GM21786 (cell line): Measurements from ENCODE around the gene CLCN4.

ENCODE experiments used
- ATAC-seq: cut with Tn5 transposase; IDR thresholded peaks from one replicate; pipeline ENCODE4 v1.9.1; 2021; ENCODE audit not compliant: unreplicated experiment

Gene CLCN4

GRCh38 chrX:10156199-10157031 lies at the start of gene CLCN4:
Gene CLCN4, plus strand, starts transcription at chrX:10156975. Its CDS starts 28,058 bp downstream, at chrX:10185033.
- peak; percentile 50 for ATAC-seq

GRCh38 chrX:10107483-10107882 lies 49.3 kb upstream of the CLCN4 start:
- ATAC-seq = no peak

DNA sequence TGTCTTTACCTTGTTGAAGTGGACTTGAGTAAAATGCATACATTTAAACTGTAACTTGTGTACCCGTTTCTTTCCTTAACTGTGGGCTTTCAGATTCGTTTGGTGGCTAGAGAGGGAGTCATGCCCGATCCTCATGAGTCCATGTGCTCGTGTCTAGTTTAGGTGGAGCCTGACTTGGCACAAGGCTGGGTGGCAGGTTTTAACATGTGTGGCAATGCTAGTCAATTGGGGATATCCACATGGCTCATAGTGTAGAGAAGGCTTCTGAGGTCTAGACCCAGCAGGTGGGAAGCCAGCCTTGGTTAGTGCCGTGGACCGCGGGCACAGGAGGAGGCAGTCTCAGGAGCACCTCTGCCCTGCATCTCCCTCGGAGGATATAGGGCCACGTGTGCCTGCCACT lies 48.5 kb upstream of the CLCN4 start:
- no peak for ATAC-seq

DNA sequence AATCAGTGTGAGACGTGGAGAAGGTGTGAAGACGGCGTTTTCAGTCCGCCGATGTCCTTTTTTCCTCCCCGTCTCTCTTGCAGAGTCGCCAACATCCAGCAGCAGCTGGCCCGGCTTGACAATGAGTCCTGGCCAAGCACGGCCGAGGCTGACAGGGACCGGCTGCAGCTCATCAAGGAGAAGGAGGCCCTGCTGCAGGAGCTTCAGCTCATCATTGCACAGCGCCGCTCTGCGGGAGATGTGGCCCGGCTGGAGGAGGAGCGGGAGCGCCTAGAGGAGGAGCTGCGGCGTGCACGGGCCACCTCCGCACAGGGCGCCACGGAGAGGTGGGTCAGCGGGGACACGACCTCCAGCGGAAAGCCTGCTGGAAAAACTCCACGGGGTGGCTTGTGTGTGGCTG lies 47.1 kb upstream of the CLCN4 start:
- ATAC-seq = no peak

GRCh38 chrX:10110316-10110935 lies 46.3 kb upstream of the CLCN4 start:
- ATAC-seq = no peak

DNA sequence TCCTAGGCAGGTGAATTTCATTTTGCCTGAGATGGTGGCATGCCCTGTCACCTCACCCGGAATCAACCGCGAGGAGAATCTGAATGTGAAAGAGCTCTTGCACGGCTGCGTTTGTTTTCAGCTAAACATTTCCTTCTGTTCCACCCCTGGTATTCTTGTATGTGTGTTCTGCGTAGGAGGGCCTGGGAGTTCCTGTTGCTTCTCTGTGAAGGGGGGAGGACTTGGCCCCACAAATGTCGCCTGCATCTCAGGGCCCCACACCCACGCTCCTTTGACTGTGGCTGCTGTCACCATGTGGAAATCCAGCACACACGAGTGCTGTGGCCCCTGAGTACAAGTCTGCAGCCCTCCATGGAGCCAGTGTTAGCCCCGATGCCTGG lies 45.8 kb upstream of the CLCN4 start:
- no peak for ATAC-seq

- ATAC-seq = no peak
These were observed 45.2 kb upstream of the CLCN4 start for GRCh38 chrX:10111364-10112148.

- no peak for ATAC-seq
These were observed 44.3 kb upstream of the CLCN4 start for GRCh38 chrX:10112510-10112909.

DNA sequence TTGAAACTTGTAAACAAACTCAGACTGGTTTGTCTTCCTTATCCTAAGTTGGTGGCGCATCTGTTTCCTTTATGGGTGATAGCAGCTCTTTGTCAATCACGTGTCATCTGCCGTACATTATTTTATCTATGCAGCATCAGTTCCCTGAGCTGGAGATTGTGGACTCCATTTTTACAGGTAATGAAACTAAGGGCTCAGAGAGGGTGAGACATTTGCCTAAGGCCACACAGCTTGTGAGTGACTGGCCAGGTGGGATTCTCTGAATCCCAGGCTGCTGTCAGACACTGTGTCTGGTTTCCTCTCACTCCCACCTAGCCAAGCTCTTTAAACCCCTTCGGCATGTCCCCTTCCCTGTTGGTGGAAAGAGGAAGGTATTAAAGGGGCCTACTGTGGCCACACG lies 41.7 kb upstream of the CLCN4 start:
- ATAC-seq = no peak

- no peak for ATAC-seq
These were observed 39.5 kb upstream of the CLCN4 start for GRCh38 chrX:10117301-10117700.

GRCh38 chrX:10117864-10118377 lies 38.9 kb upstream of the CLCN4 start:
- ATAC-seq = no peak

GRCh38 chrX:10118530-10118929 lies 38.2 kb upstream of the CLCN4 start:
- no peak for ATAC-seq

GRCh38 chrX:10119399-10119990 lies 37.3 kb upstream of the CLCN4 start:
- peak; percentile 54 for ATAC-seq

DNA sequence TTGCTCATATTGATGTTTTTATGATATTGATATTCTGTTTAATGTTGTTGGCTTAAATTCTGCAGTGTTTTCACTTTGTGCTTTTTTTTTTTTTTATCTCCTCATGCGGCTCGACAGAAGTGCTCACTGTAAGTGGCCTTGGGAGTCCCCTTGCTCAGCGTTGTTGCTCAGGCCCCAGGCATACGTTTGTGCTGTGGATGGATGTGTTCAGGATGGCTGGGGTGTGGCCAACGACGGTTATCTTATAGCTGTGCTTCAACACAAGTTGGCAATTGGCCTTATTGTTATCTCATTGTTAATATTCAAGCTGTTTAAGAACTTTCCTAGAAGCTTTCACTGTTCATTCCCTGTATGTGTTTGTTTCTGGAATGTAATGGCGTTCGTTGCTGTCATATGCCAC lies 36.4 kb upstream of the CLCN4 start:
- no peak for ATAC-seq

DNA sequence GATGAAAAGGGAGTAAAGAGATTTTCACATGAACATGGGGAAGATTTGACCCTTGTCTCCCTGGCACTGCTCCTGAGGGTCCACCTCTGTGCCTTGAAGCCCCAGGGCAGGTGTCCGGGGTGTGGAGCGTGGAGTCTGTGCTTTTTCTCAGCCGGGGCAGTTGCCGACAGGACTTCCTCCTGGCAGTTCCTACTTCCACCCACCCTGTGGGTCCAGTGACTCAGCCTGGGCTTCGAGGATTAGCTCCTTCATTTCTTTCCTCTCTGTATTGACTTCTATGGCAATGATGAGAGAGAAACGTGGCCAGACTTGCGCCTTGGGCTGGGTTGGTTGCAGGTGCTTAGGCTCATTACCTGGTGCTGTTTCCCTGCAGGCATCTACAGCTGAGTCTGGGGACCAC lies 35.9 kb upstream of the CLCN4 start:
- no peak for ATAC-seq

DNA sequence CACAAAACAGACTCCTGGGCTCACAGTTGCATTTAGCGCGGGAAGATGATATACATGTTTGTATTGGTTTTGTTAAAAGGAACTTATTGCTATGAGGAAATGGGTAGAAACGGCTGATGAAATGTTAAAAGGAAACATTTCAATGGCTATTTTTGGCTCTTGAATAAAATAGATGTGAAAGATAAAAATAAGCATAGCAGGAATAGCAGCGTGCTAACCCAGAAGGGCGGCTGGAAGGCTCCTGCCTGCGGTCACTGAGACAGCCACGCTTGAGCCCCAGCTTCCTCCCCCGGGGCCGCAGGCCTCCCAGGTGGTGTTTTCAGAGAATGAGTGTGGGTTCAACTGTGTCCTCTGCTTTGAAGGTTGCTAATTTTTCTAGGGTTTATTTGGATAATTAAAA lies 35.0 kb upstream of the CLCN4 start:
- peak; percentile 68 for ATAC-seq

GRCh38 chrX:10124506-10125247 lies 32.1 kb upstream of the CLCN4 start:
- no peak for ATAC-seq

DNA sequence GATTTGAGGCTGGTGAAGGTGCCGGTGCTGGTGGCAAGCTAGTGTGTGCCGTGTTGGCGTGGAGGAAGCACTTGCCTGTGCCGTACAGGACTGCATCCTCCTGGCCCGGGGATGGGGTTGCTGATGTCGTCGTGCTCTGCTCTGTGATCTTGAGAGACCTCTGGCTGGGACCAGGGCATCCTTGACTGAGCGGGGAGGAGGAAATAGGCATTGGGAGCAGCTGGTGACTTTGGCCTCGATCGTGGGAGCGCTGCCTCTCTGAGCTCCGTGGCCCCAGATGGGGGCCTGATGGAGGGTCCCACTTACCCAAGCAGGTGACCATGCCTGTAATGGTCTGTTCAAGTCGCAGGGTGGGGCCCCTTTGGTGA lies 31.5 kb upstream of the CLCN4 start:
- ATAC-seq = no peak

DNA sequence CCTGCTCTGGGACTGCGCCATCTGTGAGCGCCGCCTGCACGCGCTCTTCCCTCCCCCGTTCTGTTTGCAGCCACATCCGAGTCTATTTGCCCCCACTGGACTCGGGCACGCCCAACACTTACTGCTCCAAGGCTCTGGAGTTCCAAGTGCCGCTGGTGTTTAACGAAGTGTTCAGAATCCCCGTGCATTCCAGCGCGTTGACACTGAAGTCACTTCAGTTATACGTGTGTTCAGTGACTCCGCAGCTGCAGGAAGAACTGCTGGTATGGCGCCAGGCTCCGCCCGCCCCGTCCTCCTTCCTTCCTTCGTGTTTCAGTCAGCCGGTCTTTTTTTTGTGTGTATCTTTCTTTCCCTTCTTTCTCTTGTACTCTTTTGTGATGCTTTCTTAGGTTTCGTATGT lies 30.7 kb upstream of the CLCN4 start:
- no peak for ATAC-seq

DNA sequence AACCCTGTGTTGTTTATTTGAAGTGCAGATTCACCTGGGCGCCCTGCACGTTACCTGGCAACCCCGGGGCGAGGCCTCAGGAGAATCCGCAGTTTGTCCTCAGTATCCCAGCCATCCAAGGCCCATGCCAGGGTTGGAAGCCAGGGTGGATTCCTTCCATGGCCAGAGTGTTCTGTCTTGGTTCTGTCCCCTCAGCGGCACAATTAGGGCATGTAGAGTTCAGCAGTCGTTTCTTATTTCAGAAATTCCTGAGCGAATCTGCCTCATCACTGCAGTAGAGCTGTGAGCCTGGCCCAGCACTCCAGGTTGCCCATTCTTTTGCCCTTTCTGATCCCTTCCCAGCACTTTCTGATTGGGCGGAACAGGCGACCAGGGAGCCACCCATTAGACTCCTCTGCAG lies 29.9 kb upstream of the CLCN4 start:
- ATAC-seq = no peak

DNA sequence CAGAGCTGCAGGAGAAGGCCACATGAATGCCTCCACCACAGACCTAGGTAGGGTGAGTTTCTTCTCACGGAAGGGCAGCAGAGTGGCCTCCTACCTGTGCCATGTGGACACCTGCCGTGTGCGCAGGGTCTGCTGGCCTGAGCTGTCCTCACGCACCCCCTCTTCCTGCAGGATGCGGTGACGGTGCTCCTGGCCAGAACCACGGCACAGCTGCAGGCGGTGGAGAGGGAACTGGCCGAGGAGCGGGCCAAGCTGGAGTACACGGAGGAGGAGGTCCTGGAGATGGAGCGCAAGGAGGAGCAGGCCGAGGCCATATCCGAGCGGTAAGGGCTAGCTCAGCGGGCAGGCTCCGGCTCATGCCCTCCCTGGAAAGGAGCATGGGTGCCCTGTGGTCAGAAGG lies 28.4 kb upstream of the CLCN4 start:
- ATAC-seq = no peak
